Measurements from ENCODE around the gene PUS10.

DNA sequence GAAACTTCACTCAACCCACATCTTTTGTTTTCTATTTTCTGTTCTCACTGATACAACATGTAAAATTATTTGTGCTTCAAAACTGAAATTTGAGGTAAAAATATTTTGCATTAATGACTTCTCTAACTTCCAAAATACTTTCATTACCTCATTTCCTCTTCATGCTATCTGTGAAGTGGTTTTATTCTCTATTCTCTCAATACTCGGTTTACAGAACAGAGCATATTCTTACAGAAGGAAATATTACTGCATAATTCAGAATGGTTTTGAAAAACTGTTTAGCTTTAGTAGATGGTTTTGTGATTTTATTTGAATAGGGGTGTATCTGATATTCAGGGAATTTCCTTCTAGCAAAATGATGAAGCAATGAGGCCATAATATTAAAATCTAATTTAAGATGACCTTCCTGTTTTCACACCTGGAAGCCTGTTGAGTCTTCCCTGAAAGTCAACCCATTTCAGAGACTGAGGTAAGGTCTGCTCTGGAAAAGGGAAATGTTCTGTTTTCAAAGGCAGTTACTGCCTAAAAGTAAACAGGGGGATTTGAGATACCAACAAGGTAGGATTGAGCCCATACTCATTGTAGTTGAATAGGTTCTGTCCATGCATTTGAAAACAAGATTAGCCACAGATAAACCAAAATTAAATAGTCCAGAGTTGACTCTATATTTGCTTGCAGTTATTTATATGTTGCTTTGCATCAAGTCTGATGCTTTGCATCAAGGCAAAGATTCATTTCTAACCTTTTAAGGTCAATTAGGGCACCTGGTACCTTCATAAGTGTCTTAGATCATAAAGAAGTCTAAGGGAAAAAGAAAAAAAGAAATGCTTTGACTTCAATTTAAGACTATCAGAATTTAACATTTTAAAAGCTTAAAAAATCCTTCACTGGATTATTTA is 51.3 kb downstream of the PUS10 start:
- TF ChIP-seq, protein P1, sequence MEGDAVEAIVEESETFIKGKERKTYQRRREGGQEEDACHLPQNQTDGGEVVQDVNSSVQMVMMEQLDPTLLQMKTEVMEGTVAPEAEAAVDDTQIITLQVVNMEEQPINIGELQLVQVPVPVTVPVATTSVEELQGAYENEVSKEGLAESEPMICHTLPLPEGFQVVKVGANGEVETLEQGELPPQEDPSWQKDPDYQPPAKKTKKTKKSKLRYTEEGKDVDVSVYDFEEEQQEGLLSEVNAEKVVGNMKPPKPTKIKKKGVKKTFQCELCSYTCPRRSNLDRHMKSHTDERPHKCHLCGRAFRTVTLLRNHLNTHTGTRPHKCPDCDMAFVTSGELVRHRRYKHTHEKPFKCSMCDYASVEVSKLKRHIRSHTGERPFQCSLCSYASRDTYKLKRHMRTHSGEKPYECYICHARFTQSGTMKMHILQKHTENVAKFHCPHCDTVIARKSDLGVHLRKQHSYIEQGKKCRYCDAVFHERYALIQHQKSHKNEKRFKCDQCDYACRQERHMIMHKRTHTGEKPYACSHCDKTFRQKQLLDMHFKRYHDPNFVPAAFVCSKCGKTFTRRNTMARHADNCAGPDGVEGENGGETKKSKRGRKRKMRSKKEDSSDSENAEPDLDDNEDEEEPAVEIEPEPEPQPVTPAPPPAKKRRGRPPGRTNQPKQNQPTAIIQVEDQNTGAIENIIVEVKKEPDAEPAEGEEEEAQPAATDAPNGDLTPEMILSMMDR (tag by site-specific recombination; IDR thresholded peaks at IDR 0.05), result no peak
- TF ChIP-seq, protein P2, sequence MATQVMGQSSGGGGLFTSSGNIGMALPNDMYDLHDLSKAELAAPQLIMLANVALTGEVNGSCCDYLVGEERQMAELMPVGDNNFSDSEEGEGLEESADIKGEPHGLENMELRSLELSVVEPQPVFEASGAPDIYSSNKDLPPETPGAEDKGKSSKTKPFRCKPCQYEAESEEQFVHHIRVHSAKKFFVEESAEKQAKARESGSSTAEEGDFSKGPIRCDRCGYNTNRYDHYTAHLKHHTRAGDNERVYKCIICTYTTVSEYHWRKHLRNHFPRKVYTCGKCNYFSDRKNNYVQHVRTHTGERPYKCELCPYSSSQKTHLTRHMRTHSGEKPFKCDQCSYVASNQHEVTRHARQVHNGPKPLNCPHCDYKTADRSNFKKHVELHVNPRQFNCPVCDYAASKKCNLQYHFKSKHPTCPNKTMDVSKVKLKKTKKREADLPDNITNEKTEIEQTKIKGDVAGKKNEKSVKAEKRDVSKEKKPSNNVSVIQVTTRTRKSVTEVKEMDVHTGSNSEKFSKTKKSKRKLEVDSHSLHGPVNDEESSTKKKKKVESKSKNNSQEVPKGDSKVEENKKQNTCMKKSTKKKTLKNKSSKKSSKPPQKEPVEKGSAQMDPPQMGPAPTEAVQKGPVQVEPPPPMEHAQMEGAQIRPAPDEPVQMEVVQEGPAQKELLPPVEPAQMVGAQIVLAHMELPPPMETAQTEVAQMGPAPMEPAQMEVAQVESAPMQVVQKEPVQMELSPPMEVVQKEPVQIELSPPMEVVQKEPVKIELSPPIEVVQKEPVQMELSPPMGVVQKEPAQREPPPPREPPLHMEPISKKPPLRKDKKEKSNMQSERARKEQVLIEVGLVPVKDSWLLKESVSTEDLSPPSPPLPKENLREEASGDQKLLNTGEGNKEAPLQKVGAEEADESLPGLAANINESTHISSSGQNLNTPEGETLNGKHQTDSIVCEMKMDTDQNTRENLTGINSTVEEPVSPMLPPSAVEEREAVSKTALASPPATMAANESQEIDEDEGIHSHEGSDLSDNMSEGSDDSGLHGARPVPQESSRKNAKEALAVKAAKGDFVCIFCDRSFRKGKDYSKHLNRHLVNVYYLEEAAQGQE (tag by site-specific recombination; IDR thresholded peaks at IDR 0.05), result no peak
- TF ChIP-seq ZNF394 (tag by site-specific recombination; IDR thresholded peaks at IDR 0.05; ENCODE audit: borderline replicate concordance) (no peak), ZNF121 (tag by site-specific recombination; IDR thresholded peaks at IDR 0.05) (no peak)
